HCT116 (cell line): ENCODE data around the gene CHST11. TPM values are rescaled to one million over a fixed set of nuclear protein-coding genes. Genes with fewer than 3 reads are reported as not detected.
A peak's percentile ranks its signal among the peaks of the same experiment; 100 is the strongest.

Experiments used
- ATAC-seq: fragments of 200-7000 bp; cut with Tn5 transposase; 2 replicates; pipeline ENCODE4 v1.9.1; 2020; ENCODE audit warnings: mild to moderate bottlenecking, moderate library complexity
- BruUV-seq: library from RNA; stranded (reverse); fragments of 400-500 nt; replicated peaks from 2 replicates; lab custom pipeline; 2021; lab: Mats Ljungman, UMichigan
- CTCF ChIA-PET: fragments of 300-600 bp; sonication (Branson Sonifier 250); formaldehyde crosslinking; loops from one replicate; lab custom pipeline; 2021; ENCODE audit warnings: antibody characterized with exemption; lab: Charles Lee
- POLR2A ChIA-PET: fragments of 300-600, 350-600 bp; sonication (Branson Sonifier 250); formaldehyde crosslinking; loops from one replicate; lab custom pipeline; 2021; ENCODE audit warnings: antibody characterized with exemption; lab: Charles Lee
- RAD21 ChIA-PET, 2 experiments: fragments of 300-600 bp; sonication (Branson Sonifier 250); formaldehyde crosslinking; loops; one replicate each; lab custom pipeline; 2023; ENCODE audit warnings: low total read pairs in 2 of 2; ENCODE audit not compliant: uncharacterized antibody in 2 of 2, unreplicated experiment in 2 of 2, low non-redundant PET in 1 of 2; lab: Charles Lee
- DNase-seq: peaks from one replicate; pipeline ENCODE4 v3.0.0-alpha.2; 2010; ENCODE audit warnings: low read depth, low spot score
- H2AFZ ChIP-seq: fragments of 200-600 bp; shearing (Covaris generic), sonication (generic); 2 replicates; pipeline ENCODE4 v1.6.1; 2017; ENCODE audit warnings: low read depth, mixed run types, mixed read lengths, antibody characterized with exemption, low read length; ENCODE audit not compliant: poor library complexity, severe bottlenecking
- H3K27ac ChIP-seq: 2 replicates; pipeline ENCODE4 v1.5.1; 2012; ENCODE audit warnings: low read depth, low read length
- H3K27me3 ChIP-seq: fragments of 200-600 bp; sonication (generic); 2 replicates; pipeline ENCODE4 v1.6.1; 2016; ENCODE audit warnings: mixed run types, low read length, mixed read lengths; ENCODE audit not compliant: insufficient read depth
- H3K36me3 ChIP-seq, 2 experiments: fragments of 200-500 bp in 1 of 2; fragments of 200-600 bp in 1 of 2; sonication (Bioruptor generic) in 1 of 2; sonication (generic) in 1 of 2; 2 replicates each; pipeline versions ENCODE4 v1.5.1 to v1.6.1; 2014 to 2016; ENCODE audit warnings: low read length in 2 of 2, inconsistent platforms in 1 of 2, mixed read lengths in 1 of 2, mixed run types in 1 of 2; ENCODE audit not compliant: insufficient read depth in 2 of 2, control insufficient read depth in 1 of 2
- H3K4me1 ChIP-seq, 2 experiments: fragments of 200-600 bp in 1 of 2; sonication (generic) in 1 of 2; 2 replicates each; pipeline versions ENCODE4 v1.5.1 to v1.6.1; 2012 to 2017; ENCODE audit warnings: low read length in 2 of 2, inconsistent platforms in 1 of 2, mild to moderate bottlenecking in 1 of 2, mixed read lengths in 1 of 2, mixed run types in 1 of 2, moderate library complexity in 1 of 2; ENCODE audit not compliant: insufficient read depth in 2 of 2, control insufficient read depth in 1 of 2
- H3K4me2 ChIP-seq: fragments of 200-600 bp; sonication (generic); 2 replicates; pipeline ENCODE4 v1.6.1; 2017; ENCODE audit warnings: mixed run types, low read length, mixed read lengths
- H3K4me3 ChIP-seq, 2 experiments: fragments of 200-600 bp in 1 of 2; sonication (generic) in 1 of 2; replicated peaks in 1 of 2; 2 replicates each; pipeline ENCODE4 v1.5.1; 2011 to 2016; ENCODE audit warnings: low read length in 2 of 2, control low read depth in 1 of 2, low read depth in 1 of 2, mild to moderate bottlenecking in 1 of 2, mixed read lengths in 1 of 2, mixed run types in 1 of 2
- H3K79me2 ChIP-seq: fragments of 200-600 bp; sonication (generic); 2 replicates; pipeline ENCODE4 v1.6.1; 2017; ENCODE audit warnings: mild to moderate bottlenecking, mixed run types, low read length, moderate library complexity, mixed read lengths; ENCODE audit not compliant: insufficient read depth
- H3K9ac ChIP-seq: fragments of 200-600 bp; sonication (generic); 2 replicates; pipeline ENCODE4 v1.6.1; 2016; ENCODE audit warnings: low read length, mixed read lengths
- H3K9me2 ChIP-seq: fragments of 200-600 bp; sonication (generic), shearing (Covaris generic); 2 replicates; pipeline ENCODE4 v1.6.1; 2017; ENCODE audit warnings: mixed run types, mild to moderate bottlenecking, moderate library complexity; ENCODE audit not compliant: insufficient read depth
- H3K9me3 ChIP-seq, 2 experiments: fragments of 200-500 bp in 1 of 2; fragments of 200-600 bp in 1 of 2; sonication (Bioruptor generic) in 1 of 2; sonication (generic) in 1 of 2; 2 replicates each; pipeline ENCODE4 v1.6.1; 2014 to 2017; ENCODE audit warnings: low read length in 2 of 2, mixed read lengths in 2 of 2, inconsistent platforms in 1 of 2, low read depth in 1 of 2, mild to moderate bottlenecking in 1 of 2, mixed run types in 1 of 2, moderate library complexity in 1 of 2; ENCODE audit not compliant: control insufficient read depth in 1 of 2, insufficient read depth in 1 of 2
- H4K20me1 ChIP-seq: fragments of 200-600 bp; sonication (generic), shearing (Covaris generic); 2 replicates; pipeline ENCODE4 v1.6.1; 2017; ENCODE audit warnings: mixed run types, mild to moderate bottlenecking, moderate library complexity; ENCODE audit not compliant: insufficient read depth
- CBX3 ChIP-seq: IDR thresholded peaks from 2 replicates; pipeline ENCODE4 v1.6.1; 2012; ENCODE audit warnings: low read depth
- EGR1 ChIP-seq: IDR thresholded peaks from 2 replicates; pipeline ENCODE4 v1.6.1; 2012; ENCODE audit warnings: low read depth
- ELF1 ChIP-seq: IDR thresholded peaks from 2 replicates; pipeline ENCODE4 v1.6.1; 2012; ENCODE audit warnings: low read depth, borderline replicate concordance
- EZH2phosphoT487 ChIP-seq: fragments of 200-600 bp; IDR thresholded peaks from 2 replicates; pipeline ENCODE4 v1.6.1; 2018; ENCODE audit warnings: antibody characterized with exemption, borderline replicate concordance
- FOSL1 ChIP-seq: IDR thresholded peaks from 2 replicates; pipeline ENCODE4 v1.6.1; 2012; ENCODE audit warnings: low read depth
- JUND ChIP-seq: IDR thresholded peaks from 2 replicates; pipeline ENCODE4 v1.6.1; 2012
- POLR2AphosphoS5 ChIP-seq: IDR thresholded peaks from 2 replicates; pipeline ENCODE4 v1.6.1; 2011; ENCODE audit warnings: mild to moderate bottlenecking, low read depth, low read length, moderate library complexity
- RAD21 ChIP-seq: IDR thresholded peaks from 2 replicates; pipeline ENCODE4 v1.6.1; 2012; ENCODE audit warnings: low read depth, mild to moderate bottlenecking
- SIN3A ChIP-seq: IDR thresholded peaks from 2 replicates; pipeline ENCODE4 v1.6.1; 2012; ENCODE audit warnings: low read depth
- SP1 ChIP-seq: IDR thresholded peaks from 2 replicates; pipeline ENCODE4 v1.6.1; 2012; ENCODE audit warnings: low read depth
- SRF ChIP-seq: IDR thresholded peaks from 2 replicates; pipeline ENCODE4 v1.6.1; 2012; ENCODE audit warnings: low read depth
- ZFX ChIP-seq: fragments of 450-650 bp; IDR thresholded peaks from 2 replicates; pipeline ENCODE4 v1.6.1; 2017
- ZNF274 ChIP-seq: fragments of 200-500 bp; sonication (Bioruptor generic); IDR thresholded peaks from 2 replicates; pipeline ENCODE4 v1.6.1; 2014; ENCODE audit warnings: mild to moderate bottlenecking, low read depth, low read length, inconsistent platforms
- intact Hi-C: fragments of 100-400 bp; cut with micrococcal nuclease; formaldehyde crosslinking; loops from 2 replicates; pipeline ENCODE4 v1.10.0; 2022
- total RNA-seq: library from RNA; stranded (reverse); gene quantifications from one replicate; pipeline ENCODE4 v1.2.1, GENCODE V29; 2021; ENCODE audit not compliant: unreplicated experiment
- TF ChIP-seq, protein P1 (sequence below): IDR thresholded peaks from 2 replicates; pipeline ENCODE4 v1.6.1; 2012
- TF ChIP-seq, protein P2 (sequence below), 3 experiments: fragments of 200-600 bp in 1 of 3; sonication (generic) in 1 of 3; IDR thresholded peaks in 2 of 3; conservative IDR thresholded peaks in 1 of 3; 2 replicates each; pipeline ENCODE4 v1.5.1; 2012 to 2017; ENCODE audit warnings: low read depth in 2 of 3, low read length in 2 of 3, antibody characterized with exemption in 1 of 3, borderline replicate concordance in 1 of 3, control low read depth in 1 of 3, mild to moderate bottlenecking in 1 of 3, mixed read lengths in 1 of 3, mixed run types in 1 of 3, moderate library complexity in 1 of 3; ENCODE audit not compliant: insufficient read depth in 1 of 3
- TF ChIP-seq, protein P3 (sequence below): IDR thresholded peaks from 2 replicates; pipeline ENCODE4 v1.6.1; 2012; ENCODE audit warnings: low read depth
- TF ChIP-seq, protein P4 (sequence below): IDR thresholded peaks from 2 replicates; pipeline ENCODE4 v1.6.1; 2012

The CHST11 gene
- total RNA-seq, 1 experiment from 2014 or later, result 10.1 TPM

DNA sequence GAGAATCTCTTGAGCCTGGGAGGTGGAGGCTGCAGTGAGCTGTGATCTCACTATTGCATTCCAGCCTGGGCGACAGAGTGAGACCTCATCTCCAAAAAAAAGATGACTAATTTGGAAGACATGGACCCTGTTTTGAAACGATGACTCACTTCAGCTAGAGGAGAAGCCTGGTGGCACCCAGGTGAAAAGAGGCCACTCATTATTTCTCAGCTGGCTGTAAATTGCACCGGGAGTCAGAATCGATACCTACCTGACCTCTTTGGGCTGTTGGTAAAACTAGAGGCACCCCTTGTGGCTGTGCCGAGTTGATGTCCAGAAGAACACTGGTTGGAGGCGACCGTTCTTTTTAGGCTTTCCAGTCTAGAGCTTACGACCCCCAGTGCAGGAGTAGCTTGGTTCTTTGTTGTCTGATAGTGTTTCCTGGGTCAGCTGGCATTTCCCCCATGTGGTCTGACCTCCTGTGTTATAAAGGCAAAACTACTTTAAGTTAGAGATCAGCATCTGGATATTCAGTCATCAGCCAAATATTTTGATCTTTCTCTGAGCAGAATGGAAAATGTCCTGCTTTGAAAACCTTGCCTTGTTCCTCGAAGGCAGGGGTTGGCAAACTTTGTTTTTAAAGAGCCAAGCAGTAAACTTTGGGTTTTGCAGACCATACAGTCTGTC is 93.2 kb downstream of the CHST11 start:
- Histone ChIP-seq H3K4me1 (peaks cover 4 to 15% of the 10 kb centered on the region in 2 experiments; a peak in 3 of 4 replicates), H3K9ac (no peak overlapping the region), H3K79me2 (no peaks in the 10 kb centered on the region), H3K9me2 (no peaks in the 10 kb centered on the region), H3K4me2 (peak overlapping the region; percentile 51), H3K4me3 (no peak overlapping the region), H3K27me3 (no peaks in the 10 kb centered on the region), H3K27ac (no peak overlapping the region), H3K36me3 (no peaks in the 10 kb centered on the region), H4K20me1 (no peaks in the 10 kb centered on the region), H3K9me3 (peaks cover 0 to 4% of the 10 kb centered on the region in 2 experiments; a peak in 1 of 4 replicates), H2AFZ (no peak overlapping the region)
- DNase-seq, result peak; percentile 36
- TF ChIP-seq SP1 (no peak; the same call in 1 of the 2 replicates), SIN3A (no peak), FOSL1 (peak; percentile 62), ELF1 (no peak), SRF (no peak), ZFX (no peak), ZNF274 (no peak), RAD21 (no peak), JUND (peak; percentile 42; the same call in 1 of the 2 replicates), CBX3 (no peak), EGR1 (no peak), EZH2phosphoT487 (no peak), POLR2AphosphoS5 (no peak)
- TF ChIP-seq, protein P1, sequence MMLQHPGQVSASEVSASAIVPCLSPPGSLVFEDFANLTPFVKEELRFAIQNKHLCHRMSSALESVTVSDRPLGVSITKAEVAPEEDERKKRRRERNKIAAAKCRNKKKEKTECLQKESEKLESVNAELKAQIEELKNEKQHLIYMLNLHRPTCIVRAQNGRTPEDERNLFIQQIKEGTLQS, result no peak
- TF ChIP-seq, protein P2, sequence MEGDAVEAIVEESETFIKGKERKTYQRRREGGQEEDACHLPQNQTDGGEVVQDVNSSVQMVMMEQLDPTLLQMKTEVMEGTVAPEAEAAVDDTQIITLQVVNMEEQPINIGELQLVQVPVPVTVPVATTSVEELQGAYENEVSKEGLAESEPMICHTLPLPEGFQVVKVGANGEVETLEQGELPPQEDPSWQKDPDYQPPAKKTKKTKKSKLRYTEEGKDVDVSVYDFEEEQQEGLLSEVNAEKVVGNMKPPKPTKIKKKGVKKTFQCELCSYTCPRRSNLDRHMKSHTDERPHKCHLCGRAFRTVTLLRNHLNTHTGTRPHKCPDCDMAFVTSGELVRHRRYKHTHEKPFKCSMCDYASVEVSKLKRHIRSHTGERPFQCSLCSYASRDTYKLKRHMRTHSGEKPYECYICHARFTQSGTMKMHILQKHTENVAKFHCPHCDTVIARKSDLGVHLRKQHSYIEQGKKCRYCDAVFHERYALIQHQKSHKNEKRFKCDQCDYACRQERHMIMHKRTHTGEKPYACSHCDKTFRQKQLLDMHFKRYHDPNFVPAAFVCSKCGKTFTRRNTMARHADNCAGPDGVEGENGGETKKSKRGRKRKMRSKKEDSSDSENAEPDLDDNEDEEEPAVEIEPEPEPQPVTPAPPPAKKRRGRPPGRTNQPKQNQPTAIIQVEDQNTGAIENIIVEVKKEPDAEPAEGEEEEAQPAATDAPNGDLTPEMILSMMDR (IDR thresholded peaks at IDR 0.05 in 2 of 3, conservative IDR thresholded peaks at IDR 0.05 in 1 of 3; ENCODE audit: borderline replicate concordance in 1 of 3, insufficient read depth in 1 of 3, low read depth in 2 of 3, low read length in 2 of 3), result 0 out of 6 replicates have a peak, but pooled peaks of 1 of the 3 experiments have one; percentile 12
- TF ChIP-seq, protein P3, sequence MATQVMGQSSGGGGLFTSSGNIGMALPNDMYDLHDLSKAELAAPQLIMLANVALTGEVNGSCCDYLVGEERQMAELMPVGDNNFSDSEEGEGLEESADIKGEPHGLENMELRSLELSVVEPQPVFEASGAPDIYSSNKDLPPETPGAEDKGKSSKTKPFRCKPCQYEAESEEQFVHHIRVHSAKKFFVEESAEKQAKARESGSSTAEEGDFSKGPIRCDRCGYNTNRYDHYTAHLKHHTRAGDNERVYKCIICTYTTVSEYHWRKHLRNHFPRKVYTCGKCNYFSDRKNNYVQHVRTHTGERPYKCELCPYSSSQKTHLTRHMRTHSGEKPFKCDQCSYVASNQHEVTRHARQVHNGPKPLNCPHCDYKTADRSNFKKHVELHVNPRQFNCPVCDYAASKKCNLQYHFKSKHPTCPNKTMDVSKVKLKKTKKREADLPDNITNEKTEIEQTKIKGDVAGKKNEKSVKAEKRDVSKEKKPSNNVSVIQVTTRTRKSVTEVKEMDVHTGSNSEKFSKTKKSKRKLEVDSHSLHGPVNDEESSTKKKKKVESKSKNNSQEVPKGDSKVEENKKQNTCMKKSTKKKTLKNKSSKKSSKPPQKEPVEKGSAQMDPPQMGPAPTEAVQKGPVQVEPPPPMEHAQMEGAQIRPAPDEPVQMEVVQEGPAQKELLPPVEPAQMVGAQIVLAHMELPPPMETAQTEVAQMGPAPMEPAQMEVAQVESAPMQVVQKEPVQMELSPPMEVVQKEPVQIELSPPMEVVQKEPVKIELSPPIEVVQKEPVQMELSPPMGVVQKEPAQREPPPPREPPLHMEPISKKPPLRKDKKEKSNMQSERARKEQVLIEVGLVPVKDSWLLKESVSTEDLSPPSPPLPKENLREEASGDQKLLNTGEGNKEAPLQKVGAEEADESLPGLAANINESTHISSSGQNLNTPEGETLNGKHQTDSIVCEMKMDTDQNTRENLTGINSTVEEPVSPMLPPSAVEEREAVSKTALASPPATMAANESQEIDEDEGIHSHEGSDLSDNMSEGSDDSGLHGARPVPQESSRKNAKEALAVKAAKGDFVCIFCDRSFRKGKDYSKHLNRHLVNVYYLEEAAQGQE, result no peak
- TF ChIP-seq, protein P4, sequence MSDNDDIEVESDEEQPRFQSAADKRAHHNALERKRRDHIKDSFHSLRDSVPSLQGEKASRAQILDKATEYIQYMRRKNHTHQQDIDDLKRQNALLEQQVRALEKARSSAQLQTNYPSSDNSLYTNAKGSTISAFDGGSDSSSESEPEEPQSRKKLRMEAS, result no peak
- peak; percentile 80 for ATAC-seq
- ChIA-PET POLR2A (interaction anchor here (0.6 kb wide), 1 partner anchor 15 kb away, joined by 3 read pairs; no protein-coding TSS in a partner anchor), CTCF (no interaction called here), RAD21 (no interaction called here)
- BruUV-seq, result no TSS peak
- intact Hi-C loops, result no loop called here
